Measurements from ENCODE around the gene CAND1. TPM values are rescaled to one million over a fixed set of nuclear protein-coding genes. Genes with fewer than 3 reads are reported as not detected.

The CAND1 gene
- 100 to 1,000 TPM in 2 of 4 donors, 10 to 100 TPM in 2; 88.5 to 127 (median 98.9) TPM for total RNA-seq

- intact Hi-C loops (cut with DNase I) = no loop called here
- WGBS, 2 donors = 1% methylated on average over 23 to 25 of the region's 61 CpGs
- H3K9me3 ChIP-seq = no peaks in the 10 kb centered on the region
These were observed at the start of gene CAND1 for GRCh38 chr12:67268896-67269632. Gene CAND1 (plus strand): TSS chr12:67269358. CDS start chr12:67269718, 360 bp downstream.

GRCh38 chr12:67220065-67220464 is 49.1 kb upstream of the CAND1 start:
- DNase-seq = peak; percentile 9 to 16
- Histone ChIP-seq H3K9me3 (no peaks in the 10 kb centered on the region), H3K36me3 (no peaks in the 10 kb centered on the region), H3K4me1 (no peaks in the 10 kb centered on the region), H3K27me3 (no peaks in the 10 kb centered on the region), H3K4me3 (replicated peaks in 1 of 3) (no peak overlapping the region), H3K27ac (no peak overlapping the region)
- TF ChIP-seq CTCF (IDR thresholded peaks at IDR 0.05) (peak in 3 of 6 experiments; percentile 32 to 47 (median 33)), POLR2A (IDR thresholded peaks at IDR 0.05) (no peak)
- intact Hi-C loops (cut with DNase I) = no loop called here
- WGBS, 2 donors = 55 to 61% methylated on average over 4 of the region's 4 CpGs

More at GRCh38 chr12:67268896-67269632, at the start of gene CAND1:
- TF ChIP-seq POLR2A (IDR thresholded peaks at IDR 0.05) (peak; percentile 7 to 92), CTCF (IDR thresholded peaks at IDR 0.05) (peak in 1 of 6 experiments; percentile 14)
- H3K27me3 ChIP-seq = no peaks in the 10 kb centered on the region
- H3K36me3 ChIP-seq = no peaks in the 10 kb centered on the region
- peak within 1 kb of the TSS; percentile 68 to 84 (median 83) for H3K4me3 ChIP-seq (replicated peaks in 1 of 3)
- peaks cover 23% of the 10 kb centered on the region in 2 donors for H3K4me1 ChIP-seq
- peak within 1 kb of the TSS; percentile 97 to 99 (median 98) for H3K27ac ChIP-seq
- peak; percentile 97 for DNase-seq

GRCh38 chr12:67222302-67222701 is 46.9 kb upstream of the CAND1 start:
- no peak overlapping the region for H3K4me3 ChIP-seq (replicated peaks in 1 of 3)
- H3K36me3 ChIP-seq = no peaks in the 10 kb centered on the region
- H3K27ac ChIP-seq = no peak overlapping the region
- 31 to 32% methylated on average over 4 of the region's 4 CpGs for WGBS, 2 donors
- no peaks in the 10 kb centered on the region for H3K27me3 ChIP-seq
- TF ChIP-seq POLR2A (IDR thresholded peaks at IDR 0.05) (no peak), CTCF (IDR thresholded peaks at IDR 0.05) (peak in 4 of 6 experiments; percentile 16 to 47 (median 40))
- H3K9me3 ChIP-seq = no peaks in the 10 kb centered on the region
- peak in 1 of 2 donors; percentile 7 for DNase-seq
- H3K4me1 ChIP-seq = no peaks in the 10 kb centered on the region
- intact Hi-C loops (cut with DNase I) = no loop called here

- TF ChIP-seq POLR2A (IDR thresholded peaks at IDR 0.05) (no peak), CTCF (IDR thresholded peaks at IDR 0.05) (no peak)
- Histone ChIP-seq H3K36me3 (no peaks in the 10 kb centered on the region), H3K9me3 (no peaks in the 10 kb centered on the region), H3K27me3 (no peaks in the 10 kb centered on the region), H3K27ac (no peak overlapping the region), H3K4me1 (no peaks in the 10 kb centered on the region), H3K4me3 (replicated peaks in 1 of 3) (no peak overlapping the region)
- intact Hi-C loops (cut with DNase I) = no loop called here
- WGBS, 2 donors = 67 to 74% methylated on average over 3 of the region's 3 CpGs
- DNase-seq = peak in 1 of 2 donors; percentile 1
These were observed 45.9 kb upstream of the CAND1 start for GRCh38 chr12:67223225-67223624.

- 38 to 52% methylated on average over 4 of the region's 4 CpGs for WGBS, 2 donors
- intact Hi-C loops (cut with DNase I) = no loop called here
- TF ChIP-seq CTCF (IDR thresholded peaks at IDR 0.05) (no peak), POLR2A (IDR thresholded peaks at IDR 0.05) (no peak)
- DNase-seq = no peak
- Histone ChIP-seq H3K9me3 (no peaks in the 10 kb centered on the region), H3K36me3 (no peaks in the 10 kb centered on the region), H3K27ac (no peak overlapping the region), H3K27me3 (no peaks in the 10 kb centered on the region), H3K4me1 (peaks cover 0 to 3% of the 10 kb centered on the region in 2 donors), H3K4me3 (replicated peaks in 1 of 3) (no peak overlapping the region)
These were observed 31.9 kb upstream of the CAND1 start for GRCh38 chr12:67237231-67237630.

All from thyroid gland (tissue), 4 donors.